ENCODE data around the gene P3H3.

- TF ChIP-seq CTCF (IDR thresholded peaks at IDR 0.05) (no peak), POLR2A (IDR thresholded peaks at IDR 0.05) (no peak)
Observed at GRCh38 chr12:6849976-6850560, 21.9 kb downstream of the P3H3 start.

Measured in uterus (tissue), 2 donors.